Right cardiac atrium (tissue), 5 donors: ENCODE results near the gene BANF1. TPM values are rescaled to one million over a fixed set of nuclear protein-coding genes. Genes with fewer than 3 reads are reported as not detected.
A peak's percentile ranks its signal among the peaks of the same experiment; 100 is the strongest.

Experiments used
- ATAC-seq, 2 donors: fragments of 200-7000 bp; cut with Tn5 transposase; one replicate each; pipeline versions ENCODE4 v1.8.0 to v1.9.1; 2020; ENCODE audit warnings: moderate library complexity in 2 of 2, mild to moderate bottlenecking in 1 of 2
- DNase-seq, 3 donors: peaks; one replicate each; pipeline ENCODE4 v3.0.0-alpha.2; 2020
- H3K27ac ChIP-seq: one replicate; pipeline ENCODE4 v1.5.1; 2013; ENCODE audit warnings: mild to moderate bottlenecking, low read length, control low read depth, moderate library complexity
- H3K27me3 ChIP-seq: one replicate; pipeline ENCODE4 v1.6.1; 2013; ENCODE audit not compliant: control insufficient read depth, insufficient read depth
- H3K4me1 ChIP-seq: one replicate; pipeline ENCODE4 v1.6.1; 2013; ENCODE audit warnings: low read length; ENCODE audit not compliant: control insufficient read depth, insufficient read depth
- H3K4me3 ChIP-seq: one replicate; pipeline ENCODE4 v1.5.1; 2013; ENCODE audit warnings: low read length, control low read depth
- H3K9me3 ChIP-seq: one replicate; pipeline ENCODE4 v1.6.1; 2013; ENCODE audit warnings: low read length; ENCODE audit not compliant: control insufficient read depth
- WGBS: extraction: QIAGEN DNeasy Blood & Tissue Kit; methylation state at CpG from one replicate; pipeline ENCODE4 v1.1.7; 2013; 5-methylcytosine and 5-hydroxymethylcytosine counted together
- intact Hi-C, 4 donors: fragments of 100-400 bp; cut with DNase I; formaldehyde crosslinking; loops; one replicate each; pipeline versions ENCODE4 v1.11.0 to v1.14.0; 2022 to 2023
- polyA plus RNA-seq: library from polyadenylated mRNA; stranded (reverse); fragments of 200-250 nt; gene quantifications from one replicate; pipeline ENCODE4 v1.2.3, GENCODE V29; 2013
- total RNA-seq, 4 donors: library from RNA; stranded (reverse); fragmentation: NEBNext Ultra II Directional; extraction: Animal tissue kit (Norgen Biotek cat#: 25700); gene quantifications; one replicate each; pipeline ENCODE4 v1.2.1, GENCODE V29; 2021
- donor health status: healthy with polysubstance abuse.
- donor health status: DM: no; HTN: yes; CAD: no.
- donor health status: DM: no; HTN: no; CAD: no.
- donor health status: DM: no; HTN: yes; CAD: no; lungs with severe emphysema.
- donor health status: DM: yes; HTN: yes; CAD: no.

Gene BANF1
- total and polyA plus RNA-seq, 5 donors, result 175 to 274 (median 229) TPM

DNA sequence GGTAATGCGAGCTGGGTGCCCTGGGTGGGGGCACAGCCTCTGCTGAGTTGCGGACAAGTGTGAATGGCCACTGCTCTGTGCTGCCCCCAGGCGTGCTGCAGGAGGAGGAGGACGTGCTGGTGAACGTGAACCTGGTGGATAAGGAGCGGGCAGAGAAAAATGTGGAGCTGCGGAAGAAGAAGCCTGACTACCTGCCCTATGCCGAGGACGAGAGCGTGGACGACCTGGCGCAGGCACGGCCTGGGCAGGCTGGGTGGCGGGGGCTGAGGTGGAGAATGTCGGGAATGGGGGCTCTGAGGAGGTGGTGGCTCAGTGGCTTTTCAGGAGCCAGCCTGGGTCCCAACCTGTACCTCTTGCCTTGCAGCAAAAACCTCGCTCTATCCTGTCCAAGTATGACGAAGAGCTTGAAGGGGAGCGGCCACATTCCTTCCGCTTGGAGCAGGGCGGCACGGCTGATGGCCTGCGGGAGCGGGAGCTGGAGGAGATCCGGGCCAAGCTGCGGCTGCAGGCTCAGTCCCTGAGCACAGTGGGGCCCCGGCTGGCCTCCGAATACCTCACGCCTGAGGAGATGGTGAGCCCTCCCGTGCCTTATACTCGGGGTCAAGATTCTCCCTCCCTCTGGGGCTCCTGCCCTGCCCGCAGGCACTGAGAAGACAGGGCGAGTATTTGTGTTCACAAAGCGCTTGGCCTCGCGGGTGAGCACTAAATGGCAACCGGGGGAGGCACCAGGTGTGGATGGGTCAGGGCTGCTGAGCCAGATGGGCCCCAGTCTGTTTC is 36.1 kb upstream of the BANF1 start:
- H3K27ac ChIP-seq, result no peak overlapping the region
- no peaks in the 10 kb centered on the region for H3K9me3 ChIP-seq
- no peak for ATAC-seq
- H3K4me3 ChIP-seq, result no peak overlapping the region
- no peaks in the 10 kb centered on the region for H3K27me3 ChIP-seq
- 93% methylated on average over 36 of the region's 36 CpGs for WGBS
- intact Hi-C loops, result loop anchor here in 2 of 4 donors (5.0 to 10.0 kb wide), 2 partner anchors 36 to 81 kb away; partner anchors contain the start of genes BANF1 (in 1 of the 2), EIF1AD (in 1 of the 2) and FIBP (in 1 of the 2)
- peaks cover 6% of the 10 kb centered on the region for H3K4me1 ChIP-seq
- peak in 1 of 3 donors; percentile 47 for DNase-seq

DNA sequence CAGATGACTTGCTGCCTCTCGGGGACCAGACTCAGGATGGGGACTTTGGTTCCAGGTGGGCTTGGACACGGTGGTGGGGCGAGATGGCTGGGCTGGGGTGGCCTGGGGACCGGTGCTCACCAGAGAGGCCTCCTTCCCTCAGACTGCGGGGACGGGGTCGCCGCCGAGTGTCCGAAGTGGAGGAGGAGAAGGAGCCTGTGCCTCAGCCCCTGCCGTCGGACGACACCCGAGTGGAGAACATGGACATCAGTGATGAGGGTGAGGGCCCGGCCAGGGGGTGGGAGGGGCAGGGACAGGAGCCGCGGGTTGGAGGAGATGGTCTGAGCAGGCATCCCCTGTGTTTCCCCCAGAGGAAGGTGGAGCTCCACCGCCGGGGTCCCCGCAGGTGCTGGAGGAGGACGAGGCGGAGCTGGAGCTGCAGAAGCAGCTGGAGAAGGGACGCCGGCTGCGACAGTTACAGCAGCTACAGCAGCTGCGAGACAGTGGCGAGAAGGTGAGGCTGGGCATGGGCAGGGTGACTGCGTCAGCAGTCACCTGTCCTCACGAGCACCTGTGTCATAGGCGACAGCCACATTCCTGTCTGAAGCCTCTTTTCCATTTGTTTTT is 34.9 kb upstream of the BANF1 start:
- Histone ChIP-seq H3K9me3 (no peaks in the 10 kb centered on the region), H3K27me3 (no peaks in the 10 kb centered on the region), H3K4me1 (peaks cover 4% of the 10 kb centered on the region), H3K4me3 (no peak overlapping the region), H3K27ac (no peak overlapping the region)
- intact Hi-C loops, result loop anchor here in 2 of 4 donors (5.0 to 10.0 kb wide), 2 partner anchors 35 to 83 kb away; partner anchors contain the start of genes BANF1 (in 1 of the 2), EIF1AD (in 1 of the 2) and FIBP (in 1 of the 2)
- DNase-seq (peak in 1 of 3 donors; percentile 50), ATAC-seq (no peak)
- WGBS, result 92% methylated on average over 30 of the region's 30 CpGs

DNA sequence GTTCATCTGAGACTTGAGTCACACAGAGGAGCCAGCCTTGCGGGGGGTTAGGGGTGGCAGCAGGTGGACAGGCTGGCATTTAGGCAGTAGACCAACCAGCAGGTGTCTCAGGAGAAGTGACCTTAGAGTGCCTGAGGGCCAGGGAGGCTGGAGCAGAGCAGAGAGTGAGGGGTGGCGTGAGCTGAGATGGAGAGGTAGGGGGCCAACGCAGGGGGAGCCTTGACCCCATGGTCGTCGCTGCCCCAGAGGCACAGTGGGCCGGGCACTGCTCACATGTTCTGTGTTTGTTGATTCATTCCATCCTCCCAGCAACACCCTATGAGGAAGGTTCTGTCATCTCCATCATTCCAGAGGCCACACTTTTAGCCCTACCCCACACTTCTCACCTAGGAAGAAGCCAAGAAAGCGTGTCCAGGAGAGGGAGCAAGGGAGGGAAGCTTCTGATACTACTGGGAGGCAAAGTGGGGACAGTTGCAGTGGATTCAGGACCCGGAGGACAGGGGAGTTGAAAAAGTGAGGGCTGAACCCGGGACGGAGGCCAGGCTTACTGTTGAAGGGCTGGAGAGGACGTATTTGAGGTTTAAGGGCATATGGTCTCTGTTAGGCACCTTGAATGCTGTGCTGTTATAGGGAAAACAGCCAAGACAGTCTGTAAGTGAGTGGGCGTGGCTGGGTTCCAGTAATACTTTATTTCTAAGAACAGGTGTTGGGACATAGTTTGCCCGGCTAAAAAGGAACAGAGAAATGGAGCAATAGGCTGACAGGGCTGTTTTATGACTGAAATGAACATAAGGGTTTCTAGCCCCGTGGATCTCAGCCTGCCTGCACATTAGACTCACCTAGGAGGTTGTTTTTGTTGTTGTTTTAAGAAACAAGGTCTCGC is 33.5 kb upstream of the BANF1 start:
- intact Hi-C loops, result loop anchor here in 2 of 4 donors (5.0 to 10.0 kb wide), 2 partner anchors 33 to 84 kb away; partner anchors contain the start of genes BANF1 (in 1 of the 2), EIF1AD (in 1 of the 2) and FIBP (in 1 of the 2)
- Histone ChIP-seq H3K4me1 (no peaks in the 10 kb centered on the region), H3K9me3 (no peaks in the 10 kb centered on the region), H3K27me3 (no peaks in the 10 kb centered on the region), H3K27ac (no peak overlapping the region), H3K4me3 (no peak overlapping the region)
- no peak for ATAC-seq
- DNase-seq, result no peak
- 83% methylated on average over 15 of the region's 15 CpGs for WGBS

DNA sequence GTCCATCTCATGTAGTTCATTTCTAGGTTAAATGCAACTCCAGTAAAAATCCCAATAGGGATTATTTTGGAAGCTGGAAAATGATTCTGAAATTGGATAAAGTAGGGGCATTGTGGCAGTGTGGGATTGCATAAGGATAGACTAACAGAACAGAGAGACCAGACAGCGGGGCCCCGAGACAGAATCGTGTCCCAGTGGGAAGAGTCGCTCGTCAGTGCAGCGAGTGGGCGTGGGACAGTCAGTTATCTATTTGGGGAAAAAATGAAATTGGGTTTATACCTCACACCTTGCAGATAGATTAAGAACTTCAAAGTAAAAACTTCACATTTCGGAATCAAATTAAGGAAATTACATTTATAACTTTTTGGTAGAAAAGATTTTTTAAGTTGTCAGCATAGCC is 30.2 kb upstream of the BANF1 start:
- no peak for DNase-seq
- Histone ChIP-seq H3K4me3 (no peak overlapping the region), H3K27ac (no peak overlapping the region), H3K27me3 (no peaks in the 10 kb centered on the region), H3K4me1 (no peaks in the 10 kb centered on the region), H3K9me3 (no peaks in the 10 kb centered on the region)
- no peak for ATAC-seq
- WGBS, result 93% methylated on average over 8 of the region's 8 CpGs
- intact Hi-C loops, result no loop called here

DNA sequence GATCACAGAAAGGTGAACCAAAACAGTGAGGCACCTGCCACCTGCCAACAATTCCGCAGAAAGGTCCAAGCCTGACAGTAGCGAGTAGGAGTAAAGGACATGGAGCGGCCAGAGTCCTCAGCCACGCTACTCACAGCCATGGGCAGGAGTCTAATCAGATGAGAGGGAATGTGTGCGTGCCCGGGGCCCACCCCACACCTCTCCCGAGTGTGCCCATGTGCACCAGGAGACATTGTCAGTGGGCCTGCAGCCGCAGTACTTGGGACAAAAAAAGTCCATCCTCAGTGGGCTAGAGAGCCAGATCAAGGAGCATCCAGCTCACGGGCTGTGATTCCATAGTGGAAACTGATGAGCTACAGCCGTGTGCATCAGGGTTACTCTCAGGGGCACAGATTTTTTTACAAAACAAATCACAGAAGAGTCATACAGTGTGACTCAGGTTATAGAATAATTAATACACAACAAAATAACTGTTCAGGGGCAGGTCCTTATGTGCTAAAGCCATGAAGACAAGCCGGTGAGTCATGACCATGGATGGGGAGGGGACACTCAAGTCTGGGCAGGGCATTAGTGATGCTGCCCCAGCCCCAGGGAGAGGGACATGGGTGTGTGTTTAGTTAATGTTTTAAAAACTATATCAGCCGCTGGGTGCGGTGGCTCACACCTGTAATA is 28.7 kb upstream of the BANF1 start:
- intact Hi-C loops, result no loop called here
- H3K27me3 ChIP-seq, result no peaks in the 10 kb centered on the region
- WGBS, result 92% methylated on average over 13 of the region's 13 CpGs
- ATAC-seq (no peak), DNase-seq (no peak)
- H3K4me1 ChIP-seq, result no peaks in the 10 kb centered on the region
- H3K4me3 ChIP-seq, result no peak overlapping the region
- no peak overlapping the region for H3K27ac ChIP-seq
- H3K9me3 ChIP-seq, result no peaks in the 10 kb centered on the region

DNA sequence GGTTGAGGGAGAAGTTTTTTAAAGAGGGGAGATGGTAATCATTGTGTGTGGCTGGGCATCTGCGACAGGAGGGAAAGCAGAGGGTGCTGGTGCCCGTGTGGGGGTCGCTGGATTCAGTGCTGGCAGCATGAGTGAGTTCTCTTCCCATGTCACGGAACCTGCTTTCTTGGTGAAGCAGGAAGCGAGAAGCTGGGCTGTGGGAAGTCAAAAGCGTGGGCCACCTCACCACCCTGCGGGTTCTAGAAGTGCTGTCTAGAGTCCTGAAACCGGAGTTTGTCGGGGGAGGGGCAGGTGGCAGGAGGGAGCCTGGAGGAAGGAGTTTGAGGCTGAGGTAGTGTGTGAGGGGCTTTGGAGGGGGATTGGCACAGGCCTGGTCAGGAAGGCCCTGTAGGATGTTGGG is 26.5 kb upstream of the BANF1 start:
- no peaks in the 10 kb centered on the region for H3K4me1 ChIP-seq
- intact Hi-C loops, result no loop called here
- no peak for ATAC-seq
- WGBS, result 92% methylated on average over 9 of the region's 9 CpGs
- no peaks in the 10 kb centered on the region for H3K27me3 ChIP-seq
- DNase-seq, result no peak
- H3K9me3 ChIP-seq, result no peaks in the 10 kb centered on the region
- no peak overlapping the region for H3K27ac ChIP-seq
- H3K4me3 ChIP-seq, result no peak overlapping the region

DNA sequence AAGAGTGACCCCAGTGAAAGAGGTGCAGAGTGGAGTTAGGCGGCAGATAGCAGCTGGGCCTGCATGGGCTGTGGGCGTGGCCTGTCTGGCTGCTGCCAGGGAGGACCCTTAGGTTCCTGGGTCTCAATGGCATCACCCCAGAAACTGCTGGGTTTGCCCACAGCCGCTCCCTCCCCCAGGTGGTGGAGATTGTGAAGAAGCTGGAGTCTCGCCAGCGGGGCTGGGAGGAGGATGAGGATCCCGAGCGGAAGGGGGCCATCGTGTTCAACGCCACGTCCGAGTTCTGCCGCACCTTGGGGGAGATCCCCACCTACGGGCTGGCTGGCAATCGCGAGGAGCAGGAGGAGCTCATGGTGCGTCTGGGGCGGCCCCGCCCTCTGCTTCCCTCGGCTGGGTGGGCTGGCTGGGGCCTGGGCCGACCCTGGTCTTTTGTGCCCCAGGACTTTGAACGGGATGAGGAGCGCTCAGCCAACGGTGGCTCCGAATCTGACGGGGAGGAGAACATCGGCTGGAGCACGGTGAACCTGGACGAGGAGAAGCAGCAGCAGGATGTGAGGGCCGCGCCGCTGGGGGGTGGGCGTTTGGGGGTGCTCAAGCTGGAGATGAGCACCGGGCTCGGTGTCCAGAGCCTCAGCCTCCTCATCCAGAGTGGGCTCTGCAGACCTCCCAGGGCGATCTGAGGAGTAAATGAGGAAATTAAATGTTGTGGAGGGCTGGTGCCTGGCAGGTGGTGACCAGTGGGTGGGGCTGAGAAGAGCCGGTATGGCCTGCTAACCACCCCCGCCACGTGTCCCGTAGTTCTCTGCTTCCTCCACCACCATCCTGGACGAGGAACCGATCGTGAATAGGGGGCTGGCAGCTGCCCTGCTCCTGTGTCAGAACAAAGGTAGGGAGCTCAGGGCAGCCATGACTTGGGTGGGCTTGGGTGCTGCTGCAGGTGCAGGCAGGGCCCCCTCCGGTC is 25.8 kb upstream of the BANF1 start:
- 82% methylated on average over 43 of the region's 43 CpGs for WGBS
- intact Hi-C loops, result no loop called here
- no peak for ATAC-seq
- DNase-seq, result no peak
- H3K4me1 ChIP-seq, result no peaks in the 10 kb centered on the region
- H3K9me3 ChIP-seq, result no peaks in the 10 kb centered on the region
- H3K27me3 ChIP-seq, result no peaks in the 10 kb centered on the region
- no peak overlapping the region for H3K4me3 ChIP-seq
- no peak overlapping the region for H3K27ac ChIP-seq

DNA sequence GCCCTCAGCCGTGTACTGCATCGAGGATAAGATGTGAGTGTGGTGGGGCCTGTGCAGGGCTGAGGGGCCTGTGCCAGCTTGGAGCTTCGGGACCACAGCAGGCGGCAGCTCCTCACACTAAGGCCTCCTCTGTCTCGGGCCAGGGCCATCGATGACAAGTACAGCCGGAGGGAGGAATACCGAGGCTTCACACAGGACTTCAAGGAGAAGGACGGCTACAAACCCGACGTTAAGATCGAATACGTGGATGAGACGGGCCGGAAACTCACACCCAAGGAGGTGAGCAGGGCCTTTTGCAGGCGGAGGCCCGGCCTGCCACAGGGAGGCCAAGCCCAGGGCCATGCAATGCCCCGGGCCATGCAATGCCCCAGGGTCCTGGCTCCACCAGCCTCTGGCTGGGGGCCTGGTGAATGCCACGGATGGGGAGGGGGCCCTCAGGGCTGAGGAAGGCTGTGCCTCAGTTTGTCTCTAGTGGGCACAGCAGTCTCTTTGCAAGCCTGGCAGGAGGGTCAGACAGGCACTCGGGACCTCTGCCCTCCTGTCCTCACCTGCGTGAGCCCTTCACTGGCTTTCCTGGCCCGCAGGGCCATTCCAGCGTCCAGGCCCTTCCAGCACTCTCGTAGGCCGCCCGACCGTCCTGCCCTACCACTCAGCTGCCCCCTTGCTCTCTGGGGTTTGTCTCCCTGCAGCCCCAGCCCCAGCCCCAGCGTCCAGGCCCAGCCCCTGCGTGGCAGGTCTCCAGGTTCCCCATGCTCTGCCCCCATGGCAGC is 24.5 kb upstream of the BANF1 start:
- Histone ChIP-seq H3K4me3 (no peak overlapping the region), H3K27me3 (no peaks in the 10 kb centered on the region), H3K9me3 (no peaks in the 10 kb centered on the region), H3K4me1 (no peaks in the 10 kb centered on the region), H3K27ac (no peak overlapping the region)
- ATAC-seq, result peak in 1 of 2 donors; percentile 4
- 87% methylated on average over 29 of the region's 29 CpGs for WGBS
- intact Hi-C loops, result no loop called here
- no peak for DNase-seq
